Measurements from ENCODE around the gene MRPL44.
"Not testable (repeated sequence)": the region's sequence is repeated elsewhere in the genome, so short reads cannot be mapped to it uniquely, and the experiment has no call there.

Gene MRPL44

GRCh38 chr2:223971731-223972130 is 14.5 kb downstream of the MRPL44 start:
- no peak for DNase-seq (ENCODE audit: low read depth)

DNA sequence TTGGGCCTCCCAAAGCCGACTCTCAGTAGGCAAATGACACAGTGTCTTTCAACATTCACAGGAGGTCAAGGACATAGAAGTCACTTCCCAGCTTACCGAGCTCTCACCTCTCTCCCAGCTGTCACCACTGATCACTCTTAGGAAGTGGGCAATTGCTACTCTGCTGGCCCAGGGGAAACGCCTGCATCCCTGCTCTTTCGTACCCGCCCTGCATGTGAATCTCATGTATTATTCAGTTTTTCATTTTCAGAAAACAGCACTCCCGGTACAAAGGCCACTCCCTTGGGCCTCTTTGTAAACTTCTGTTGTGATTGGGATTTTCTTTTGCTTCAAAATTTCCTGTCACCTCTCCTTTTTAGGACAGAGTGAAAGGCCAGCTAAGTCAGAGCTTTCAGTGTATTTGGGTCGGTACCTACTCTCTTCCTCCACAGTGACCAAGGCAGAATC is 15.4 kb downstream of the MRPL44 start:
- DNase-seq (ENCODE audit: low read depth): no peak

DNA sequence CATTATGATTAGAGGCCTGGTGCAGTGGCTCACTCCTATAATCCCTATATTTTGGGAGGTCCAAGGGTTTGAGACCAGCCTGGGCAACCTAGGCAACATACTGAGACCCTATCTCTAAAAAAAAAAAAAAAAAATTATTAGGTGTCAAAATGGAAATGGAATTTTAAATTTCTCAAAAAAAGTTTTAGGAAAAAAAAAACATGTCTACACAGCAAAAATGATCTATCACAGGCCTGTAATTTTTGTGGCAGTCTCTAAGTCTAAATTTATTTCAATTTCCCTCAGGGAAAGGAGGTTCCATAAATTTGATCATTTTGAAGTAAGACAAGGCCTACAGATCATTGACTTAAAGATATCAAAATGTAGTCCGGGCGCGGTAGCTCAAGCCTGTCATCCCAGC is 16.3 kb downstream of the MRPL44 start:
- no peak for DNase-seq (ENCODE audit: low read depth)

- no peak for DNase-seq (ENCODE audit: low read depth)
Observed at GRCh38 chr2:223976635-223977226, 19.5 kb downstream of the MRPL44 start.

GRCh38 chr2:223978451-223978850 is 21.2 kb downstream of the MRPL44 start:
- no peak for DNase-seq (ENCODE audit: low read depth)

DNA sequence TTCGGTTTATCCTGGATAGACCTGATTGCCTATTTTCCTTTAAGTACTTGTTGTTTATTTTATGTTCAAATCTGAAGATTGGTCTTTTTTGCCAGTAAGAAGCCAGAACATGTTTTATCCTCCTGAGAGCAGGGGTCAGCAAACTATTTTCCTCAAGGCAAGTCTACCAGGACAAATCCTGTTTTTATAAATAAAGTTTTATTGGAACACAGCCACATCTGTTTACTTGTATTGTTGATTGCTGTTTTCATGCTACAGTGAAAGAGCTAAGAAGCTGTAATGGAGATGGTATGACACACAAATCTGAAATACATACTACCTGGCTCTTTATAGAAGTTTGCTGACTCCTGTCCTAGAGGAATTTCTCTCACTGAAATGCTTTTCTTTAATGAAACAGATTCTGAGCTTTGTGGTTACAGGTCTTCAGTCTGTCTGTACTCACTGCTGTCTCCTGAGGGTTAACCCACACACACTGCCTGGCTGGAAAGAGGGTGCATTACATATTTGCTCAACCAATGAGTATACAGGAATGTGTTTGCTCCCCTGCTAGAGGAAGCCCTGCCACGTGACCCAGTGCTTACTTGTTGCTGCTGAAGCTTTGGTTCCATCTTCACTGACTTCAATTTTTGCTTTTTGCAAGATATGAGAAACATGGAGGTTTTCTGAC is 22.6 kb downstream of the MRPL44 start:
- DNase-seq (ENCODE audit: low read depth): no peak

DNA sequence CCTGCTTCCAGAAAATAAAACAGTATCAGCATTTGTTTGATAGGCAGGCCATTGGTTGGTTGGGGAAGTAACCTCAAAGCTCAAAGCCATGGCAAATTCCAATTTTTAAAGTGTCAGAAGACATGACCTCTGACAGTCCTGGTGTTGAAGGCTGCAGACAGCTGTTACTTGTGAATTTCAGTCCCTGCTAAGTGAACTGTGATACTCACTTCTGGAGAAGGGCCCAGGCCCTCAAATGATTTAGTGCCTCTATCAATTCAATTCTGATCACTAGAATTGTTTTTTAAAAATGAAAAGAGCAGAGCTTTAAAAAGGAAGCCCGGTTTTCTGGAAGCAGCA is 23.1 kb downstream of the MRPL44 start:
- no peak for DNase-seq (ENCODE audit: low read depth)

DNA sequence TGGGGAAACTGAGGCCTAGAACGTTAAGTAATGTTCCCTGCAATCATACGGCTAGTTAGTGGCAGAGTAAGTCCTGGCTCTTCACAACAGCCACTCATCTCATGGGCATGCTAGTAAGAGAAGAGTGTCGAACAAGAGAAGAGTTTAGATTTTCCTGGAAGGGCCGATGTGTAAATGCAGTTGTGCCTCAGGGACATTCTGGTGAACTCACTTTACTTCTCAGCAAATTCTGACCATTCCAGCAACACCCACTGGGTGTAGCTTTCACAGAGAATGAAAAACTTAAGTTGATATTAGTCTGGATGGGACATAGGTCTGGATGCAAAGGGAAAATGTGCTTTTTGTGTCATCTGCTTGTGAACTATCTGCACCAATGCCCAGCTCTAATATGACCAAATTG is 23.5 kb downstream of the MRPL44 start:
- no peak for DNase-seq (ENCODE audit: low read depth)

- DNase-seq (ENCODE audit: low read depth): no peak
Observed at GRCh38 chr2:223981241-223981640, 24.0 kb downstream of the MRPL44 start.

DNA sequence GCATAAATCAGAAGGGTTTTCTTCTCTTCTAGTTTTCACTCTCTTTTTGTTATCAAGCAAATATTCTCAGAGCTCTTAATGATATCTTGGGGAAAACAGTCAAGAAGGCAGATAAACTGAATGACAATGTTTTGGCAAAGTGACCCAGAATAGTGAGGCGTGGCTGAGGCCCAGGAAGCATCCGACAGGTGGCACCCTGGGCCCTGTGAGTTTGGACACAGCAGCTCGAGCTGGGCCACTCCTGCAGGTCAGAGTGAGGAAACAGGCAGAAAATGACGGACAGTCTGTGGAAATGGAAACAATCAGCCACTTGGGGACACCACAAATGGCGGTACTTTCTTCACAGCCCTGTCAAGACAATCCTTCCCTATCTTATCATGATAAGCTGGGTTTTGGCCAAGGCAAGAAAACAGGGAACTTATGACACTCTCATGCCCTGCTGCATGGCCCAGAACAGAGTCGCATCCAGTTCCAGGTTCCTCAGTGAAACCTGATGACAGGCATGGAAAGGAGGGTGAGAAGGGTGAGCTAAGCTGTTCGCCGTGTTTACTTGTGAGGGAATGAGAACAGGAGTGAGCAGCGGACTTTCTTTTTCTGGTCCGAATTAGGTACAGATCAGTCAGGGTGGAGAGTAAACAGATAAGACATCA is 32.1 kb downstream of the MRPL44 start:
- no peak for DNase-seq (ENCODE audit: low read depth)

GRCh38 chr2:223989856-223990232 is 32.6 kb downstream of the MRPL44 start:
- DNase-seq (ENCODE audit: low read depth): no peak

GRCh38 chr2:223991611-223992010 is 34.3 kb downstream of the MRPL44 start:
- no peak for DNase-seq (ENCODE audit: low read depth)

GRCh38 chr2:223993634-223994232 is 36.5 kb downstream of the MRPL44 start:
- DNase-seq (ENCODE audit: low read depth): peak; percentile 23

GRCh38 chr2:223994562-223995162 is 37.4 kb downstream of the MRPL44 start:
- no peak for DNase-seq (ENCODE audit: low read depth)

DNA sequence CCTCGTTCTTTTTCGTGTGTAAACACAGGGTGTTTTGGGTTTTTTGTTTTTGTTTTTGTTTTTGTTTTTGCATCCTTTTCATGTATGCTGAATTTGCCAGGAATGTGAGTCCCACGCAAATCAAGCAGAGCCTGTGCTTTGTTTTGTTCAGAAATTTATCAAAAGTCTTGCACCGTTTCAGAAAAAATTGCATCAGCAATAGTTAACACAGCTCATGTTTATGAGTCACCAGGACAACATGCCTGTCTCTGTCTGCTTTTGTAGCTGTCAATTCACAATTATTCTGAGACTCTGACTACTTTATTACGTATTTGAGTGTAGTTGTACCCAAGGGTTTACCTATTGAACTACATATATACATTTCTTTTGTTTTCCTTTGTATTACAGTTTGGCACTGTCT is 38.3 kb downstream of the MRPL44 start:
- DNase-seq (ENCODE audit: low read depth): no peak

DNA sequence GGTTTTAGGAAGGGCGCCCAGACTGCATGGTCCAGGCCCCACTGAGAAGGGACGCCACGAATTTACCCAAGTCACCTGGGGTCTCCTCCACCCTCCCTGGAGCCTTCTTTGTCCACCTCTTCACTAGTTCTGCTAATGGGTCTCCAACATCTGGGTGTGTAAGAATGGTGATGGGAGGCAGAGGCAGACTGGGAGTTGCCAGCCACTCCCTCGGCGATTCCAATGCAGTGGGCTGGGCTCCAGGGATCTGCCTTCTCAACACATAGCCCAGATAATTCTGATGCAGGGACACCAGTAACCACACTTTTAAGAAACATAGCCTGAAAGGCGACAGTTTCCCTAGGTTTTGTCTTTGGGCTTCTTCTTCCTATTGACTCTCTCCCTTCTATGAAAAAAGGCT is 39.1 kb downstream of the MRPL44 start:
- DNase-seq (ENCODE audit: low read depth): no peak

- no peak for DNase-seq (ENCODE audit: low read depth)
Observed at GRCh38 chr2:223997938-223998337, 40.7 kb downstream of the MRPL44 start.

- DNase-seq (ENCODE audit: low read depth): no peak
Observed at GRCh38 chr2:223998948-223999347, 41.7 kb downstream of the MRPL44 start.

GRCh38 chr2:223999862-224000261 is 42.6 kb downstream of the MRPL44 start:
- DNase-seq (ENCODE audit: low read depth): no peak

DNA sequence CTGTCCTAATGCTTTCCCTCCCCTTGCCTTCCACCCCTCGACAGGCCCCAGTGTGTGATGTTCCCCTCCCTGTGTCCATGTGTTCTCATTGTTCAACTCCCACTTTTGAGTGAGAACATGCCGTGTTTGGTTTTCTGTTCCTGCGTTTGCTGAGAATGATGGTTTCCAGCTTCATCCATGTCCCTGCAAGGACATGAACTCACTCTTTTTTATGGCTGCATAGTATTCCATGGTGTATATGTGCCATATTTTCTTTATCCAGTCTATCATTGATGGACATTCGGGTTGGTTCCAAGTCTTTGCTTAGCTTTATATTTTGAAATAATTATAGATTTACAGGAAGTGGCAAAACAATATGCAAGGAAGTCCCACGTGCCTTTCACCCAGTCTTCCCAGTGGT is 43.4 kb downstream of the MRPL44 start:
- DNase-seq (ENCODE audit: low read depth): not testable (repeated sequence)

- no peak for DNase-seq (ENCODE audit: low read depth)
Observed at GRCh38 chr2:224004105-224004695, 46.9 kb downstream of the MRPL44 start.

DNA sequence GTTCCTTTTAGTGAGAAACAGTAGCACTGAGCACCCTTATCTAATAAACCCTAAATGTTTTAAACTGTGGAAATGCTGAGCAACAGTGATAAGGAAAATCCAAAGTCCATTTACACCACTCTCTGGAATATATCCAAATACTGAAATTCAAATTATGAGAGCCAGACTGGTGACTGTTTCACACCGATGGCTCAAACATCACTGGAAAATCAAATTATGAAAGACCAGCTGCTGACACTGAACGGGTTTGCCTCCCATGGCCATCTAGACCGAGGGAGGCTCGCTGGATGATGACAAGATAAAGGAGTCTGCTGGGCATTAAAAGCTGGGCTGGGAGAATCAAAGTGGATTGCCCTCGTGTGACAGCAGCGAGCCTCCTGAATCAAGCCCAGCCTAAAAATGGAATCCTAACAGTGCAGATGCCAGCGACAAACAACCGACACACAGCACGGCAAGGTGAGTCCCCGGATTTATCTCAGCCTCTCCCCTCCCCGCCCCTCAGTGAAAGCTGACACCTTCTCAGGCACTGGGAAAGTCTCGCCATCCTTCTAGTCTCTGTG is 51.5 kb downstream of the MRPL44 start:
- DNase-seq (ENCODE audit: low read depth): no peak

Data from activated T-helper 1 cell treated with Interleukin-2 at 50 U/mL for 16 hours (primary cell).